GM23248 (cell line): ENCODE results near the gene SLC43A1. TPM values are rescaled to one million over a fixed set of nuclear protein-coding genes. Genes with fewer than 3 reads are reported as not detected.

ENCODE experiments used
- DNase-seq: peaks from one replicate; pipeline ENCODE4 v3.0.0-alpha.2; 2015
- H2AFZ ChIP-seq: fragments of 200-600 bp; sonication (generic); 2 replicates; pipeline ENCODE4 v1.6.1; 2016; ENCODE audit warnings: antibody characterized with exemption
- H3F3A ChIP-seq: fragments of 200-600 bp; sonication (generic); 2 replicates; pipeline ENCODE4 v1.6.1; 2016; ENCODE audit warnings: mild to moderate bottlenecking, antibody characterized with exemption, mixed run types; ENCODE audit not compliant: insufficient read depth
- H3K27ac ChIP-seq: fragments of 200-600 bp; sonication (generic); 2 replicates; pipeline ENCODE4 v1.5.1; 2016; ENCODE audit warnings: mild to moderate bottlenecking
- H3K27me3 ChIP-seq: fragments of 200-600 bp; sonication (generic); replicated peaks from 2 replicates; pipeline ENCODE4 v1.6.1; 2016; ENCODE audit warnings: mild to moderate bottlenecking; ENCODE audit not compliant: insufficient read depth
- H3K36me3 ChIP-seq: fragments of 200-600 bp; sonication (generic); 2 replicates; pipeline ENCODE4 v1.6.1; 2016; ENCODE audit warnings: low read depth, mild to moderate bottlenecking
- H3K4me1 ChIP-seq: fragments of 200-600 bp; sonication (generic); 2 replicates; pipeline ENCODE4 v1.6.1; 2016; ENCODE audit warnings: mild to moderate bottlenecking; ENCODE audit not compliant: insufficient read depth
- H3K4me2 ChIP-seq: fragments of 200-600 bp; sonication (generic); one replicate; pipeline ENCODE4 v1.6.1; 2016; ENCODE audit warnings: mild to moderate bottlenecking; ENCODE audit not compliant: unreplicated experiment
- H3K4me3 ChIP-seq: fragments of 200-600 bp; sonication (generic); 2 replicates; pipeline ENCODE4 v1.5.1; 2016; ENCODE audit warnings: mild to moderate bottlenecking
- H3K79me2 ChIP-seq: fragments of 200-600 bp; sonication (generic); 2 replicates; pipeline ENCODE4 v1.6.1; 2016; ENCODE audit warnings: mild to moderate bottlenecking; ENCODE audit not compliant: insufficient read depth
- H3K9ac ChIP-seq: fragments of 200-600 bp; sonication (generic); 2 replicates; pipeline ENCODE4 v1.6.1; 2016; ENCODE audit warnings: mild to moderate bottlenecking
- H3K9me2 ChIP-seq: fragments of 200-600 bp; sonication (generic); 2 replicates; pipeline ENCODE4 v1.6.1; 2016; ENCODE audit warnings: mixed run types, mild to moderate bottlenecking, moderate library complexity; ENCODE audit not compliant: insufficient read depth
- H3K9me3 ChIP-seq: fragments of 200-600 bp; sonication (generic); one replicate; pipeline ENCODE4 v1.6.1; 2017; ENCODE audit warnings: low read depth
- H4K20me1 ChIP-seq: fragments of 200-600 bp; sonication (generic); 2 replicates; pipeline ENCODE4 v1.6.0; 2016; ENCODE audit not compliant: insufficient read depth
- EZH2 ChIP-seq: fragments of 200-600 bp; sonication (generic); IDR thresholded peaks from 2 replicates; pipeline ENCODE4 v1.6.1; 2018; ENCODE audit warnings: antibody characterized with exemption, mild to moderate bottlenecking; ENCODE audit not compliant: insufficient read depth, poor library complexity, severe bottlenecking
- EZH2phosphoT487 ChIP-seq: fragments of 200-600 bp; sonication (generic); IDR thresholded peaks from 2 replicates; pipeline ENCODE4 v1.6.1; 2018; ENCODE audit warnings: antibody characterized with exemption, moderate library complexity, mild to moderate bottlenecking, low read depth; ENCODE audit not compliant: insufficient read depth
- WGBS, 2 experiments: methylation state at CpG; one replicate each; pipeline ENCODE4 v1.1.6; 2015 to 2017; ENCODE audit warnings: low lambda C conversion rate in 2 of 2, low coverage in 1 of 2; ENCODE audit errors: missing lambda C conversion rate in 2 of 2; 5-methylcytosine and 5-hydroxymethylcytosine counted together
- in situ Hi-C: fragments of 300-500 bp; cut with MboI; formaldehyde crosslinking; loops from 2 replicates; pipeline ENCODE4 v1.15.0; 2020
- polyA plus RNA-seq: library from polyadenylated mRNA; unstranded; fragments of >200 nt; fragmentation: Nextera tagmentation; extraction: Ambion mirVana; gene quantifications from 2 replicates; pipeline ENCODE4 v1.2.1, GENCODE V29; 2016
- total RNA-seq: library from RNA; depleted of rRNA; stranded (reverse); fragments of >200 nt; shearing (Covaris generic); gene quantifications from 2 replicates; pipeline ENCODE4 v1.2.3, GENCODE V29; 2014

Gene SLC43A1
- total and polyA plus RNA-seq, 2 experiments from 2014 or later, result 7.1 to 9.3 TPM

GRCh38 chr11:57544566-57544965 lies 29.1 kb upstream of the SLC43A1 start:
- H3F3A ChIP-seq, result no peaks in the 10 kb centered on the region
- no peak overlapping the region for H3K9ac ChIP-seq
- DNase-seq, result no peak
- 70 to 90% methylated on average over 5 to 6 of the region's 6 CpGs for WGBS, 2 experiments
- no peaks in the 10 kb centered on the region for H3K9me3 ChIP-seq
- H3K27ac ChIP-seq, result no peak overlapping the region
- no peaks in the 10 kb centered on the region for H3K79me2 ChIP-seq
- H3K36me3 ChIP-seq, result no peaks in the 10 kb centered on the region
- no peaks in the 10 kb centered on the region for H3K4me1 ChIP-seq
- TF ChIP-seq EZH2phosphoT487, result no peak
- TF ChIP-seq EZH2, result no peak
- no peaks in the 10 kb centered on the region for H3K27me3 ChIP-seq
- H4K20me1 ChIP-seq, result no peaks in the 10 kb centered on the region
- in situ Hi-C loops, result no loop called here
- H3K4me2 ChIP-seq, result no peak overlapping the region
- H2AFZ ChIP-seq, result no peak overlapping the region
- H3K9me2 ChIP-seq, result no peaks in the 10 kb centered on the region
- no peak overlapping the region for H3K4me3 ChIP-seq

GRCh38 chr11:57543593-57543992 lies 28.1 kb upstream of the SLC43A1 start:
- H4K20me1 ChIP-seq, result no peaks in the 10 kb centered on the region
- no peaks in the 10 kb centered on the region for H3K9me3 ChIP-seq
- no peak overlapping the region for H3K4me3 ChIP-seq
- in situ Hi-C loops, result no loop called here
- no peak overlapping the region for H2AFZ ChIP-seq
- no peak for TF ChIP-seq EZH2phosphoT487
- no peak for TF ChIP-seq EZH2
- H3F3A ChIP-seq, result no peaks in the 10 kb centered on the region
- H3K36me3 ChIP-seq, result no peaks in the 10 kb centered on the region
- 48 to 49% methylated on average over 6 of the region's 6 CpGs for WGBS, 2 experiments
- no peak overlapping the region for H3K27ac ChIP-seq
- no peak overlapping the region for H3K9ac ChIP-seq
- H3K4me2 ChIP-seq, result no peak overlapping the region
- no peaks in the 10 kb centered on the region for H3K79me2 ChIP-seq
- no peaks in the 10 kb centered on the region for H3K4me1 ChIP-seq
- no peak for DNase-seq
- H3K9me2 ChIP-seq, result no peaks in the 10 kb centered on the region
- no peaks in the 10 kb centered on the region for H3K27me3 ChIP-seq

- Histone ChIP-seq H3F3A (no peaks in the 10 kb centered on the region), H3K36me3 (no peaks in the 10 kb centered on the region), H3K9me3 (no peaks in the 10 kb centered on the region), H3K79me2 (no peaks in the 10 kb centered on the region), H3K4me3 (no peak overlapping the region), H3K27ac (no peak overlapping the region), H3K9ac (no peak overlapping the region), H3K9me2 (no peaks in the 10 kb centered on the region), H3K4me1 (no peaks in the 10 kb centered on the region), H4K20me1 (no peaks in the 10 kb centered on the region), H3K4me2 (no peak overlapping the region), H3K27me3 (no peaks in the 10 kb centered on the region), H2AFZ (no peak overlapping the region)
- TF ChIP-seq EZH2phosphoT487, result no peak
- no peak for TF ChIP-seq EZH2
- in situ Hi-C loops, result no loop called here
- no peak for DNase-seq
- WGBS, 2 experiments, result 30 to 32% methylated on average over 4 of the region's 4 CpGs
Measured at GRCh38 chr11:57542582-57542981, 27.1 kb upstream of the SLC43A1 start.

GRCh38 chr11:57541169-57541568 lies 25.7 kb upstream of the SLC43A1 start:
- H3K9ac ChIP-seq, result no peak overlapping the region
- in situ Hi-C loops, result no loop called here
- no peaks in the 10 kb centered on the region for H3K4me1 ChIP-seq
- 0 out of 2 replicates have a peak, but pooled peaks cover under 1% of the 10 kb centered on the region for H3K27me3 ChIP-seq
- no peaks in the 10 kb centered on the region for H3K36me3 ChIP-seq
- DNase-seq, result no peak
- H3K27ac ChIP-seq, result no peak overlapping the region
- TF ChIP-seq EZH2phosphoT487, result no peak
- no peak for TF ChIP-seq EZH2
- H2AFZ ChIP-seq, result no peak overlapping the region
- H3K4me2 ChIP-seq, result no peak overlapping the region
- H3F3A ChIP-seq, result no peaks in the 10 kb centered on the region
- H3K79me2 ChIP-seq, result no peaks in the 10 kb centered on the region
- no peaks in the 10 kb centered on the region for H3K9me2 ChIP-seq
- H3K9me3 ChIP-seq, result no peaks in the 10 kb centered on the region
- WGBS, 2 experiments, result 58 to 69% methylated on average over 5 of the region's 5 CpGs
- no peak overlapping the region for H3K4me3 ChIP-seq
- H4K20me1 ChIP-seq, result no peaks in the 10 kb centered on the region

- WGBS, 2 experiments, result 28 to 47% methylated on average over 1 of the region's 1 CpG
- Histone ChIP-seq H3K4me1 (no peaks in the 10 kb centered on the region), H3K9ac (no peak overlapping the region), H3K27me3 (peaks cover 3% of the 10 kb centered on the region; the same call in 1 of the 2 replicates), H3K4me2 (no peak overlapping the region), H3K9me2 (no peaks in the 10 kb centered on the region), H3K36me3 (no peaks in the 10 kb centered on the region), H4K20me1 (no peaks in the 10 kb centered on the region), H3K4me3 (no peak overlapping the region), H3K79me2 (no peaks in the 10 kb centered on the region), H3F3A (no peaks in the 10 kb centered on the region), H2AFZ (no peak overlapping the region), H3K9me3 (no peaks in the 10 kb centered on the region), H3K27ac (no peak overlapping the region)
- DNase-seq, result peak; percentile 12
- TF ChIP-seq EZH2 (no peak), EZH2phosphoT487 (no peak)
- in situ Hi-C loops, result no loop called here
Measured at GRCh38 chr11:57539342-57539741, 23.8 kb upstream of the SLC43A1 start.
